SKM-1 (cell line): ENCODE data around the gene ARID5B.

Experiments
- DNase-seq: peaks from one replicate; lab custom pipeline; 2025; ENCODE audit not compliant: unreplicated experiment; lab: John Stamatoyannopoulos, UW

The ARID5B gene

GRCh38 chr10:62071846-62072281, 170.4 kb downstream of the ARID5B start:
- DNase-seq = no peak

DNA sequence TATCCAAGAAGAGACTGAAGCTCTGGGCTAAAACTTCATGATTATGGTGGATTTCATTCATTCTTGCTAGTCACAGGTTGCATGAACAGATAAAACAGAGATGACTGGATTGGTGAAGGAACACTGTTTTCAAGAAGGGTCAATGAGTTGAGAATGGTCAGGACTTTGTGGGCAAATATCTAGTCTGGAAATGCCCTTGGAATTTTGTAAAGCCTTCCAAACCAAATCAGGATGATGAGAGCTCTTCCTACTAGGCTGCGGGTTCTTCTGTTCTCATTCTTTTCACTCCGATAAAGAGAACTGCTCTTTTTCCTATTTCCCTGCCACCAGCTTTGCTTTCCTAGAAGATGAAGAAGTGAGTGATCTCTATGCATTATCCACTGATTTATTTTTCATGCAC, 171.4 kb downstream of the ARID5B start:
- no peak for DNase-seq

GRCh38 chr10:62073429-62073828, 171.9 kb downstream of the ARID5B start:
- DNase-seq = no peak

GRCh38 chr10:62075414-62075813, 173.9 kb downstream of the ARID5B start:
- no peak for DNase-seq

DNA sequence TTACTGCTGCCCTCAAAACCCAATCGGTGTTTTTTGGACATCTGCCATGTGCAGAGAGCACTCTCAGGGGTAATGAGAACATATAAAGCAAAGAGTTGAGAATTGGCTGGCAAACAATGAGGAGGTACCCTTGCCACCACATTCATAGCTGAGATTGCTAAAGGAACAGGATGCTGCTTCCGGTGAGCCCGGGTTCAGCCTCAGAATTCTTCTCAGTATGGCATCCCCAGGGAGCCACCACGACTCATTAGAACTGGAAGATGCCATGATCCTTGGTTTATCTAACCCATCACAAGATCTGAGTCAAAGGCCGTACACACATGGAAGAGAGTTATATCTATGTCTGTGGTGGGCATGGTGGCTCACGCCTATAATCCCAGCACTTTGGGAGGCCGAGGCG, 174.4 kb downstream of the ARID5B start:
- DNase-seq = no peak

DNA sequence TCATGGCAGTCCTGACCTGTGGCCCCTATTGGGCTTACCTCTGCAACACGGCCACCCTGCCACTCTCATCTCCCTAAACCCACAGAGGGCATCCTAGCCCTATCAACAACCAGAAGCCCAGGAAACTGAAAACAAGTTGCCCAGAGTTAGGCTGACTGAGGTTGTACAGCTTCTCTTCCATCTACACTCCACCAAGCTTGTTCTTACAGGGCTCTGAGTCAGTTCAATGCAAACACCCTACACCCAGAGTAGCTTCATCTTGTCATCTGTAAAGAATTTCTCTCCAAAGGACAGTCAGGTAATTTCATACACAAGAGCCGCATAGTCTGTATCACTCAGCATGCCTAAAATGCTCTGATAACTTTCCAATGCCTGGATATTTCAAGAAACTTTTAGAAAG, 175.4 kb downstream of the ARID5B start:
- DNase-seq = no peak

DNA sequence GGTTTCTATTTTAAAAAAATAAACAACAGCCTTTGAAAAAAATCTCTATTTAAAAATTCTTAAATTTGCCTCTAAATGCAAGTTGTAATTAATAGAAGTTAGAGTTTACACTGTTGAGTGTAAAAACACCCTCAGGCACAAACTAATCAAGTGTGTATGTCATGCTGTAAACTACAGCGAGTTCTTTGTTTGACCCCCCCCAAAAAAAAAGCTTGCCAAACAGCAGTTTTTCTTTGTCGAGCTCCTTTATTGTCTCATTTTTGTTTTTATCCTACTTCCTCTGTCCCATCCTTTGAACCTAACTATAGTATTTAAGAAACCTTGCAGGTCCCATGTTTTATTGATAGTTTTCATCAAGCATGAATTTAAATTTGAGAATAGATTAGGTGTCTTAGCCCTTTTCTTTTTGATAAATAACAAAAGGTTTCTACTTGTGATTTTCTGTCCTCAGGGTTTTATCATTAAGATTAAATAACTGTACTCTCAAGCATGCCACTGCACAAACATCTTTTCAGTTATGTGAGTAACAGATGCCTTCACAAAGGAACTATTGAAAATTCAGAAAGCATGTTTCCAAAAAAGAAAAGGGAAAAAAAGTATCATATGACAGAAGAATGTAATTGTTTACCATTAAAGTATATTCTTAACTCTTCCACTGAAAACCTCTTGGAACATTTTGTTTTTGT, 176.0 kb downstream of the ARID5B start:
- no peak for DNase-seq

GRCh38 chr10:62079885-62080559, 178.5 kb downstream of the ARID5B start:
- no peak for DNase-seq

DNA sequence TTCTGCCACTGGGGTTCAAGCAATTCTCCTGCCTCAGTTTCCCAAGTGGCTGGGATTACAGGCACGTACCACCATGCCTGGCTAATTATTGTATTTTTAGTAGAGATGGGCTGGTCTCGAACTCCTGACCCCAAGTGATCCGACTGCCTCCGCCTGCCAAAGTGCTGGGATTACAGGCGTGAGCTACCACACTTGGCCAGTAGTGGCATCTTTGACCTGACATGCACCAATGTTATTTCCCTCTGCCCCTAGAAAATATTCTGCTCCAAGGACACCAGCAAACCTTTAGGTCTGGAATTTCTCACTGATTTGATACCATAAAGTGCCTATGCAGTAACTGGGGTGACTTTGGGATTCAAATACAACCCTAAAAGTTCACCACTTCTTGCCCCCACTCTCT, 179.4 kb downstream of the ARID5B start:
- no peak for DNase-seq

- DNase-seq = no peak
These were observed 180.1 kb downstream of the ARID5B start for GRCh38 chr10:62081341-62082270.

GRCh38 chr10:62082271-62082656, 180.8 kb downstream of the ARID5B start:
- DNase-seq = no peak

DNA sequence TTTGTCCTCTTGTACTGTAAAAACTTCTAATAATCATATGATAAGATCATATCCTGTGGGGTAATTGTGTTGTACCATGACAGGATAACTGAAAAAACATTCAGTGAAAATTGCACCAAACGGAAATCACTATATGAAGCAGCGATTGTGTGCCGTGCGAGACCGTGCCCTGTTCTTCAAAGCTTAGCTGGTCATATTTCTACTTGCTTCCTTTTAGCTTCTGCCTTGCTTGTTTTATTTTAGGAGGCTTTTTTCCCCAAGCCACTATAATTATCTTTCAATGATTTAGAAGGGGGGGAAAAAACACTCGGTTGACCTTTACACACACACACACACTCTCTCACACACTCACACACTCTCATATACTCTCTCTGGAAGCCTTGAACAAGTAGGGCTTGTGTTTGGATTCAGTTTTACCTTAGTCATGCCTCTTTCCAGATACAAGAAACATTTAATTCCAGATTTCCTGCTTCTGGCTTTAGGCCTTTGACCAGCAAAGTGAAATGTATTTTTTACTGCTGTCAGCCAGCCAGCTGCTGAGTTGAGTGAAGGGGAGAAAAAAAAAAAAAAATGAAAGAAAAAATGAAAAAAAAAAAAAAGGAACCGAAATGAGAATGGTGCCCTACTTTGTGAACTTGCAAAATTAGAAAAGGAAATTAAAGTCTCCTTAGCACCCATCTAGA, 181.4 kb downstream of the ARID5B start:
- no peak for DNase-seq

- no peak for DNase-seq
These were observed 182.1 kb downstream of the ARID5B start for GRCh38 chr10:62083412-62084267.

GRCh38 chr10:62084451-62084850, 183.0 kb downstream of the ARID5B start:
- DNase-seq = no peak

- no peak for DNase-seq
These were observed 183.9 kb downstream of the ARID5B start for GRCh38 chr10:62085404-62085803.

- no peak for DNase-seq
These were observed 184.3 kb downstream of the ARID5B start for GRCh38 chr10:62085821-62086220.

GRCh38 chr10:62087329-62087728, 185.8 kb downstream of the ARID5B start:
- no peak for DNase-seq

DNA sequence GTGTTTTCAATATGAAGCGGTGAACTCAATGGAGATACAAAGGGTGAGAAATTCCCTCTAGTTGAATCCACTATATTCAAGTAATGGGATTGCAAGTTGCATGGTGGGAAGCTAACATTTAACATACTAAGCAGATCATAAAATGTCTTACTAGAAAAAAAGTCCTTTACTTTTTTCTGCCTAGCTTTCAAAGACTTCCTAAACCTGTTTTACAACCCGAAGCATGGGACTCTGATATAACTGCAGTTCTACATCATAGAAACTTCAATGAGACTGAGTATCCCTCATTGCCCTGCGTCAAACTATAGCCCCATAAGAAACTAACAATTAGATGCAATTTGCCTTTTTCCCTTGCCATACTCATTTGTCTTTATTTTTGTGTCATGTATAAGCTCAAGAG, 187.3 kb downstream of the ARID5B start:
- DNase-seq = no peak

GRCh38 chr10:62092301-62093030, 191.0 kb downstream of the ARID5B start:
- no peak for DNase-seq
